Fibroblast of gingiva (primary cell): ENCODE data around the gene RABAC1.
"Not testable (repeated sequence)": the region's sequence is repeated elsewhere in the genome, so short reads cannot be mapped to it uniquely, and the experiment has no call there.

Experiments
- DNase-seq: peaks from one replicate; pipeline ENCODE4 v3.0.0-alpha.2; 2011; ENCODE audit warnings: low read depth

Gene RABAC1

GRCh38 chr19:41915021-41915775, 43.9 kb downstream of the RABAC1 start:
- no peak for DNase-seq

GRCh38 chr19:41914424-41914834, 44.7 kb downstream of the RABAC1 start:
- not testable (repeated sequence) for DNase-seq

GRCh38 chr19:41913538-41914423, 45.3 kb downstream of the RABAC1 start:
- no peak for DNase-seq

DNA sequence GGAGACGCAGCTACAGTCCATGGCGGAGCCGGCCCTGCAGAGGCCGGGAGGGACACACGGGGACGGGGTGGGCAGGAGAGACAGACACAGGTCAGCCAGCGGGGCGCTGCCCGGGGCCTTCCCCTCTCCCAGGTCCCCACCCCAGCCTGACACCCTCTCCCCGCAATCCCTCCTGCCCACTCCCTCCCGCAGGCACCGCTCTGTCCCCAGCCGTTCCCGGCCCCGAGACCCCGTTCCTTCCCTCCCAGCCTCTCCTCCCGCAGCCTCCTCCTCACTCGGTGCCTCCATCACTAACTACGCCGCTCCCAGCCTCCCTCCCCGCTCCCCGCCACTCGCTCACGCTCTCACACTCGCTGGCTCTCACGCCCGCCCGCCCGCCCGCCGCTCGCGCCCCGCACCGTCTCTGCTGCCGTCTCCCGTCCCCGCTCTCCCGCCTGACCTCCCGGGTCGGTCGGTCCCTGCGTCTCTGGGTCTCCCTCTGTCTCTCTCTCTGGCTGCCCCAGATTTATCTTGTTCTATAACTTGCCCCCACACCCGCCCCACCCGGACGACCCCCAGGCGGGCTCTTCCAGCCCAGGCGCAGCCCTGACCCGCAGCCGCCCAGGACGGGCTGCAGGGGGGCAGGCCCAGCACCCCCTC, 46.1 kb downstream of the RABAC1 start:
- no peak for DNase-seq

GRCh38 chr19:41911889-41912731, 47.0 kb downstream of the RABAC1 start:
- DNase-seq = no peak

DNA sequence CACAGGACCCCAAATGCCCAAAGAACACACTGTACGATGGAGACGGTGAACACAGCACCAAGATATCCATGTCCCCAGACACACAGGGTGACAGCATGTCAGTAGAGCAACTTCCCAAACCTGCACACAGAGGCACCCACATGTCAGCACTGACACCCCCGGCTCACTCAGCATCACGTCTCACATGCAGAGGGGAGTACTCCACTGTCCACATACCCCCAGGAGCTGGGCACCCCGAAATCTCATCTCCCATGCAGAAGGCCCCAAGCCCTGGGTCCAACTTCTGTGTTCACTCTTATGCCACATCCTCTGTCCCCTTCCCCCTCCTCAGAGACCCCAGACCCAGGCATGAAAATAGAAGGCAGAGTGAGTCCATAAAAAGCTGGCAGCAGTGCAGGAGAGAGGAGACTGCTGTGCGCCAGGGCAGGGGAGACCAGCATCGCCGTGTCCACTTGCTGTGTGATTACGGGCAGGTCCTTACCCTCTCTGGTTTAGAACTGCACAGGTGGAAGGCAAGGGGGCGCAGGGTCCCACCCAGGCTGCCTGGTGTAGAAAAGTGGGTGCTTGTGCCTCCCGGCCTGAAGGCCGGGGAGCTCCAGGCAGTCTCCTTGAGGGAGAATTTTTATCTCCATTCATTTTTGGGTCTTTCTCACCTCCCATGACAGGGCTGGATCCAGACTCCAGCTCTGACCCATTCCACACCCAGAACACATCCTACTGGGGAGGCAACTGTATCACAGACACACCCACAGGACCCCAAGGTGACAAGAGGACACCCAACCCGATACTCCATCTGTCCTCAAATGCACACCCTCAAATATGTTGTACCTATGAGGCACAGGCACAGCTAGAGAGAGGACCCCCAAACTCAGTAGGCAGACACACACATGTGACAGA, 47.9 kb downstream of the RABAC1 start:
- DNase-seq = no peak

GRCh38 chr19:41910240-41910991, 48.7 kb downstream of the RABAC1 start:
- no peak for DNase-seq

GRCh38 chr19:41909706-41910105, 49.4 kb downstream of the RABAC1 start:
- DNase-seq = no peak

- no peak for DNase-seq
Observed at GRCh38 chr19:41908724-41909464, 50.2 kb downstream of the RABAC1 start.

DNA sequence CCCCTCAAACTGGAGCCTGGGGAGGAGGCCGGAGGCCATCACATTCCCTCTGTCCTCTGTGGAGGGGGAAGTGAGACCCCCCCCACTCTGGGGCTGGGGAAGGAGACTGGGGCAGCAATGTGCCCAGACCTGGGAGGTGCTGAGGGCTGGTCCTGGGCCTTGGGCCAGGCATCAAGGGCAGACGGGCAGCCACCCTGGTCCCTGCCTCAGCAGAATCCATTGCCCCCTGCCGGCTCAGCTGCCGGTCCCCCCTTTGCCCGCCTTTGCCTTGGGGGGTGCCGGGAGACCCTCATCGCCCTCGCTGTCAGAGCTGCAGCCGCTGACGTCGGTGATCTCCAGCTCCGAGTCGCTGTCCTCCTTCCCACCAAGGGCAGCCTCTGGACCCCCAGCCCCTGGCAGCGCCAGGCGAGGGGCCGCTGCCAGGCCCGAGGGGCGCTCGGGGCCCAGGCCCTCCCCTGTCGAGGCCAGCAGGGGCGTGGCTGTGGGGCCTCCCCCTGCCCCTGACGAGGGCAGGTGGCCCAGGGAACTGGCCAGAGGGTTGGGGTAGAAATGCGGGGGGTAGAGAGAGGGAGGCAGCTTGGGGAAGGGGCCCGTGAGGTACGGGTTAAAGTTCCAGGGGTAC, 51.0 kb downstream of the RABAC1 start:
- DNase-seq = no peak

DNA sequence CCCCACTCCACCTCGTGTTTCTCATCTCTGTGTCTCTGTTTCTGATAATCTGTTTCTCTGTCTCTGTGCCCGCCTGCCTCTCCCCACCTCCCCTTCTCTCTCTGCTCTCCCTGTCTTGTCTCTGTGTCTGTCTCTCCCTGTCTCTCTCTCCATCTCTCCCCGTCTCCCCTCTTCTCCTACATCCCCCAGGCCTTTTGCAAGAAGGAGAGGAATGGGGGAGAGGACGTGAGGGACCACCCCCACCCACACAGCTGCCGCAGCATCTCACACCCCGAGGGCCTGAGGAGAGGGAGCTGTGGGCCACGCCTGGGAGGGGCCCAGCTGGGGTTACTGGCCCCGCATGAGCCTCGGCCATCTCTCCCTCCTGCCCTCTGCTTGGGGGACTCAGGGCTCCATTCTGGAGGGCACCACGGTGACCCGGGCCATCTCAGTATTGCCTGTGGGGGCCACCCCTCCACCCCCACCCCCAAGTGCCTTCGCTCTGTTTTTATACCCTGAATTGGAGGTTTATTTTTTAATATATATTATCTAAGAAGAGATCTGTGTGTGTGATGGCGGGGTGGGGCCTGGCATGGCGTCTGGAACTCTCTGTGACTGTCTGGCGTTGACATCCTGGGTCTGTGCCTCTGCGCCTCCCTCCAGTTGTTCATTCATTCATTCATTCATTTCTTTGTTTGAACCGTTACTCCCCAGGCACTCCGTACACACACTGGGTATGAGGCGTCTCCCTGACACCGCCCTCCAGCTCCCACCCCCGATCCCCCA, 52.0 kb downstream of the RABAC1 start:
- DNase-seq = no peak
